Measurements from ENCODE around the gene DIP2B. TPM values are rescaled to one million over a fixed set of nuclear protein-coding genes. Genes with fewer than 3 reads are reported as not detected.
"Not testable (repeated sequence)": the region's sequence is repeated elsewhere in the genome, so short reads cannot be mapped to it uniquely, and the experiment has no call there.

Gene DIP2B
- polyA plus RNA-seq, 1 donor: 19.7 TPM

GRCh38 chr12:50555471-50555885 is 50.7 kb downstream of the DIP2B start:
- DNase-seq: no peak

GRCh38 chr12:50556273-50556672 is 51.5 kb downstream of the DIP2B start:
- DNase-seq: no peak

GRCh38 chr12:50556796-50557195 is 52.0 kb downstream of the DIP2B start:
- DNase-seq: not testable (repeated sequence)

- DNase-seq: no peak
These were observed 52.6 kb downstream of the DIP2B start for GRCh38 chr12:50557421-50557820.

GRCh38 chr12:50558970-50559369 is 54.2 kb downstream of the DIP2B start:
- no peak for DNase-seq

- no peak for DNase-seq
These were observed 58.0 kb downstream of the DIP2B start for GRCh38 chr12:50562520-50563433.

GRCh38 chr12:50563434-50563787 is 58.6 kb downstream of the DIP2B start:
- DNase-seq: no peak

- no peak for DNase-seq
These were observed 59.6 kb downstream of the DIP2B start for GRCh38 chr12:50564237-50564947.

GRCh38 chr12:50564948-50565297 is 60.1 kb downstream of the DIP2B start:
- no peak for DNase-seq

- no peak for DNase-seq
These were observed 61.3 kb downstream of the DIP2B start for GRCh38 chr12:50566066-50566465.

- no peak for DNase-seq
These were observed 63.1 kb downstream of the DIP2B start for GRCh38 chr12:50567926-50568325.

GRCh38 chr12:50568338-50569091 is 63.7 kb downstream of the DIP2B start:
- peak; percentile 31 for DNase-seq

- no peak for DNase-seq
These were observed 64.5 kb downstream of the DIP2B start for GRCh38 chr12:50569321-50569720.

GRCh38 chr12:50569876-50570275 is 65.1 kb downstream of the DIP2B start:
- DNase-seq: no peak

GRCh38 chr12:50571786-50572185 is 67.0 kb downstream of the DIP2B start:
- peak; percentile 33 for DNase-seq

GRCh38 chr12:50572287-50572686 is 67.5 kb downstream of the DIP2B start:
- peak; percentile 67 for DNase-seq

GRCh38 chr12:50572760-50573159 is 68.0 kb downstream of the DIP2B start:
- no peak for DNase-seq

GRCh38 chr12:50573271-50573670 is 68.5 kb downstream of the DIP2B start:
- no peak for DNase-seq

GRCh38 chr12:50574601-50575348 is 70.0 kb downstream of the DIP2B start:
- DNase-seq: peak; percentile 28

GRCh38 chr12:50579757-50580267 is 75.0 kb downstream of the DIP2B start:
- no peak for DNase-seq

GRCh38 chr12:50580436-50580835 is 75.7 kb downstream of the DIP2B start:
- no peak for DNase-seq
